IMR-90 (cell line): ENCODE results near the gene ZNF385B. TPM values are rescaled to one million over a fixed set of nuclear protein-coding genes. Genes with fewer than 3 reads are reported as not detected.

Experiments
- ATAC-seq: fragments of 200-7000 bp; cut with Tn5 transposase; 2 replicates; pipeline ENCODE4 v1.9.1; 2020; ENCODE audit warnings: low read depth, mild to moderate bottlenecking, moderate library complexity
- BruUV-seq: library from RNA; stranded (reverse); fragments of 400-500 nt; replicated peaks from 2 replicates; lab custom pipeline; 2021; lab: Mats Ljungman, UMichigan
- CTCF ChIA-PET: fragments of 300-600 bp; formaldehyde crosslinking; extraction: SDS; loops from one replicate; lab custom pipeline; 2021; ENCODE audit warnings: antibody characterized with exemption; lab: Yijun Ruan, JAX
- POLR2A ChIA-PET: fragments of 300-600 bp; sonication (Branson Sonifier 250); formaldehyde crosslinking; loops from one replicate; lab custom pipeline; 2022; ENCODE audit warnings: antibody characterized with exemption; ENCODE audit not compliant: unreplicated experiment; lab: Charles Lee
- DNase-seq: peaks from one replicate; pipeline ENCODE4 v3.0.0; 2013
- H2AFZ ChIP-seq: replicated peaks from 2 replicates; pipeline ENCODE3; 2013; ENCODE audit warnings: low read length, mild to moderate bottlenecking; ENCODE audit not compliant: poor library complexity
- H2AK5ac ChIP-seq: 2 replicates; pipeline ENCODE4 v1.6.1; 2013; ENCODE audit warnings: low read depth, low read length, inconsistent platforms
- H2AK9ac ChIP-seq: replicated peaks from 2 replicates; pipeline ENCODE3; 2013; ENCODE audit warnings: mild to moderate bottlenecking, low read depth, low read length, moderate library complexity; ENCODE audit not compliant: poor library complexity
- H2BK120ac ChIP-seq: 2 replicates; pipeline ENCODE4 v1.6.1; 2013; ENCODE audit warnings: low read depth, low read length, inconsistent platforms
- H2BK15ac ChIP-seq: 3 replicates; pipeline ENCODE4 v1.6.1; 2013; ENCODE audit warnings: low read depth, low read length, inconsistent platforms
- H2BK20ac ChIP-seq: 2 replicates; pipeline ENCODE4 v1.6.1; 2013; ENCODE audit warnings: low read depth, mild to moderate bottlenecking, inconsistent platforms, low read length, moderate library complexity
- H2BK5ac ChIP-seq: 2 replicates; pipeline ENCODE4 v1.6.1; 2013; ENCODE audit warnings: mild to moderate bottlenecking, low read depth, low read length, inconsistent platforms; ENCODE audit not compliant: poor library complexity, severe bottlenecking
- H3K14ac ChIP-seq: replicated peaks from 2 replicates; pipeline ENCODE4 v1.6.1; 2013; ENCODE audit warnings: low read depth, low read length, inconsistent platforms
- H3K18ac ChIP-seq: 2 replicates; pipeline ENCODE4 v1.6.1; 2013; ENCODE audit warnings: low read depth, low read length, control low read depth
- H3K23ac ChIP-seq: 2 replicates; pipeline ENCODE4 v1.6.1; 2013; ENCODE audit warnings: low read depth, low read length, inconsistent platforms
- H3K27ac ChIP-seq: 2 replicates; pipeline ENCODE4 v1.5.1; 2013; ENCODE audit warnings: mild to moderate bottlenecking, control low read depth, low read length; ENCODE audit not compliant: insufficient read depth
- H3K27me3 ChIP-seq: 2 replicates; pipeline ENCODE4 v1.6.1; 2013; ENCODE audit warnings: low read length; ENCODE audit not compliant: control insufficient read depth, insufficient read depth
- H3K36me3 ChIP-seq: 2 replicates; pipeline ENCODE4 v1.6.1; 2013; ENCODE audit warnings: low read length, mixed read lengths; ENCODE audit not compliant: control insufficient read depth, insufficient read depth
- H3K4ac ChIP-seq: 2 replicates; pipeline ENCODE4 v1.6.1; 2013; ENCODE audit warnings: low read depth, low read length, inconsistent platforms
- H3K4me1 ChIP-seq: 2 replicates; pipeline ENCODE4 v1.6.1; 2013; ENCODE audit warnings: low read length, mixed read lengths; ENCODE audit not compliant: control insufficient read depth, insufficient read depth
- H3K4me2 ChIP-seq: 2 replicates; pipeline ENCODE4 v1.6.1; 2013; ENCODE audit warnings: low read depth, mild to moderate bottlenecking, control low read depth, low read length, moderate library complexity
- H3K4me3 ChIP-seq: 2 replicates; pipeline ENCODE4 v1.5.1; 2013; ENCODE audit warnings: low read depth, mild to moderate bottlenecking, control low read depth, low read length, moderate library complexity; ENCODE audit not compliant: insufficient read depth
- H3K56ac ChIP-seq: 2 replicates; pipeline ENCODE4 v1.6.1; 2013; ENCODE audit warnings: low read length, inconsistent platforms; ENCODE audit not compliant: insufficient read depth; ENCODE audit errors: extremely low read depth
- H3K79me1 ChIP-seq, 2 experiments: 2 replicates each; pipeline ENCODE4 v1.6.1; 2013; ENCODE audit warnings: low read length in 2 of 2, inconsistent platforms in 1 of 2, low read depth in 1 of 2
- H3K9ac ChIP-seq: 2 replicates; pipeline ENCODE4 v1.6.1; 2013; ENCODE audit warnings: low read depth, low read length, control low read depth
- H3K9me1 ChIP-seq: 2 replicates; pipeline ENCODE4 v1.6.1; 2013; ENCODE audit warnings: low read length, inconsistent platforms; ENCODE audit not compliant: insufficient read depth
- H3K9me3 ChIP-seq: 2 replicates; pipeline ENCODE4 v1.6.1; 2013; ENCODE audit warnings: low read length; ENCODE audit not compliant: control insufficient read depth, insufficient read depth
- H4K20me1 ChIP-seq: 2 replicates; pipeline ENCODE4 v1.6.1; 2013; ENCODE audit warnings: low read length, inconsistent platforms; ENCODE audit not compliant: insufficient read depth
- H4K5ac ChIP-seq: 2 replicates; pipeline ENCODE4 v1.6.1; 2013; ENCODE audit warnings: mild to moderate bottlenecking, low read depth, low read length, control low read depth
- H4K8ac ChIP-seq, 2 experiments: 2 replicates each; pipeline ENCODE4 v1.6.1; 2013; ENCODE audit warnings: low read depth in 2 of 2, low read length in 2 of 2, control low read depth in 1 of 2, inconsistent platforms in 1 of 2
- H4K91ac ChIP-seq: 2 replicates; pipeline ENCODE4 v1.6.1; 2013; ENCODE audit warnings: low read depth, low read length, inconsistent platforms; ENCODE audit not compliant: insufficient read depth
- CHD1 ChIP-seq: IDR thresholded peaks from 2 replicates; pipeline ENCODE4 v1.6.1; 2012; ENCODE audit warnings: low read depth, low read length, improper control_type of control experiment
- CTCF ChIP-seq: conservative IDR thresholded peaks from 2 replicates; pipeline ENCODE4 v1.5.1; 2012; ENCODE audit warnings: mild to moderate bottlenecking, low read depth, low read length, improper control_type of control experiment
- FOS ChIP-seq: fragments of 150-350 bp; IDR thresholded peaks from 2 replicates; pipeline ENCODE4 v1.6.1; 2016; ENCODE audit warnings: low read depth, low read length
- RCOR1 ChIP-seq: IDR thresholded peaks from 2 replicates; pipeline ENCODE4 v1.6.1; 2012; ENCODE audit warnings: mild to moderate bottlenecking, low read length, improper control_type of control experiment; ENCODE audit not compliant: insufficient replicate concordance
- RFX5 ChIP-seq: IDR thresholded peaks from 2 replicates; pipeline ENCODE4 v1.8.0; 2012; ENCODE audit warnings: low read depth, mild to moderate bottlenecking, low read length, moderate library complexity
- WGBS, 2 experiments: methylation state at CpG; one replicate each; pipeline versions ENCODE4 v1.1.5 to v1.1.7; 2013; ENCODE audit warnings: missing lambda C conversion rate in 2 of 2; ENCODE audit not compliant: insufficient read length in 1 of 2; ENCODE audit errors: extremely low coverage in 2 of 2; 5-methylcytosine and 5-hydroxymethylcytosine counted together
- dilution Hi-C: fragments of 300-500 bp; cut with HindIII; formaldehyde crosslinking; loops from one replicate; pipeline ENCODE4 v1.14.3; 2018; ENCODE audit warnings: low sequenced_read_pairs; ENCODE audit not compliant: unreplicated experiment
- in situ Hi-C: fragments of 300-500 bp; cut with MboI; formaldehyde crosslinking; loops from 3 replicates; pipeline ENCODE4 v1.14.3; 2019; ENCODE audit warnings: low sequenced_read_pairs, inconsistent platforms, mixed read lengths
- intact Hi-C: fragments of 100-400 bp; cut with micrococcal nuclease; formaldehyde crosslinking; loops from 2 replicates; pipeline ENCODE4 v1.10.0; 2022
- polyA plus RNA-seq, 3 experiments: library from polyadenylated mRNA; depleted of rRNA; stranded (reverse); fragments of >200 nt; gene quantifications; 2 replicates each; pipeline ENCODE4 v1.2.3, GENCODE V29; 2012; ENCODE audit warnings: low replicate concordance in 1 of 3
- total RNA-seq: library from RNA; depleted of rRNA; stranded (reverse); fragments of >200 nt; gene quantifications from 2 replicates; pipeline ENCODE4 v1.2.3, GENCODE V29; 2012

Gene ZNF385B
- total and polyA plus RNA-seq, 2 of the 4 experiments (the other 2 are of a cell fraction), result not detected

DNA sequence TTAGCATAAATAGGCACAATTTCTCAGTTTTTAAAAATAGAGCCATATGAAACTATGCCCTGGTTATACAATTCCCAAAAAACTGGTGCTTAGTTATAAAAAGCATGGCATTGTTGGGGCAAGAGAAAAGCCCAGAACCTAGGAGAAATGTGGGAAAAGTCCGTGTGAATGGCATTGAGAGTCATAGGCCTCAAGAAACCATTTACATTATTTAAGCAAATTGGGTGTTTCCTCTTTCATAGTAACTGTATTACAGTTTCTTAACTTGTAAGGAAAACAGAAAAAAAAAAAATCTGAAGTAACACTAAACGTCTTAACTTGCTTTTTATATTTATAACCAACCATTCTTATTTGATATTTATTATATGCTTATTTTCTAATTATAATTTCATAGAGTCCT, 425.8 kb downstream of the ZNF385B start:
- no peak overlapping the region for H3K9ac ChIP-seq
- ChIA-PET POLR2A (no interaction called here), CTCF (interaction anchor here (1.1 to 1.2 kb wide), 2 partner anchors 10 to 13 kb away, joined by 3 read pairs; no protein-coding TSS in a partner anchor)
- H3K56ac ChIP-seq, result no peak overlapping the region
- no peak overlapping the region for H2AK5ac ChIP-seq
- H3K79me1 ChIP-seq, result no peaks in the 10 kb centered on the region
- no peak overlapping the region for H2BK120ac ChIP-seq
- H4K20me1 ChIP-seq, result no peaks in the 10 kb centered on the region
- BruUV-seq, result no TSS peak
- no peaks in the 10 kb centered on the region for H3K4me1 ChIP-seq
- no peaks in the 10 kb centered on the region for H3K27me3 ChIP-seq
- H2AK9ac ChIP-seq, result no peak overlapping the region
- H4K5ac ChIP-seq, result no peak overlapping the region
- no peak overlapping the region for H3K23ac ChIP-seq
- H2BK15ac ChIP-seq, result no peak overlapping the region
- dilution Hi-C loops, result no loop called here
- H3K18ac ChIP-seq, result no peak overlapping the region
- H2BK5ac ChIP-seq, result no peak overlapping the region
- intact Hi-C loops, result no loop called here
- ATAC-seq (no peak), DNase-seq (no peak)
- no peak overlapping the region for H4K91ac ChIP-seq
- H3K27ac ChIP-seq, result no peak overlapping the region
- no peaks in the 10 kb centered on the region for H3K9me1 ChIP-seq
- H3K4ac ChIP-seq, result no peak overlapping the region
- TF ChIP-seq FOS (no peak), RFX5 (no peak), CTCF (no peak), CHD1 (no peak), RCOR1 (no peak)
- H3K36me3 ChIP-seq, result no peaks in the 10 kb centered on the region
- H2BK20ac ChIP-seq, result no peak overlapping the region
- in situ Hi-C loops, result no loop called here
- no peaks in the 10 kb centered on the region for H3K9me3 ChIP-seq
- no peak overlapping the region for H3K14ac ChIP-seq
- WGBS, 2 experiments, result no CpG with 5 or more reads among the region's 2 CpGs
- no peak overlapping the region for H3K4me3 ChIP-seq
- H3K4me2 ChIP-seq, result no peak overlapping the region
- no peak overlapping the region for H4K8ac ChIP-seq
- H2AFZ ChIP-seq, result no peak overlapping the region
